Panc1 (cell line): ENCODE results near the gene CCN6. TPM values are rescaled to one million over a fixed set of nuclear protein-coding genes. Genes with fewer than 3 reads are reported as not detected.

ENCODE experiments used
- ATAC-seq: fragments of 200-7000 bp; cut with Tn5 transposase; 2 replicates; pipeline ENCODE4 v1.9.1; 2020; ENCODE audit warnings: mild to moderate bottlenecking, moderate library complexity
- BruUV-seq: library from RNA; stranded (reverse); fragments of 400-500 nt; replicated peaks from 2 replicates; lab custom pipeline; 2021; lab: Mats Ljungman, UMichigan
- CTCF ChIA-PET: fragments of 300-600 bp; sonication (Branson Sonifier 250); formaldehyde crosslinking; loops from one replicate; lab custom pipeline; 2022; ENCODE audit warnings: antibody characterized with exemption; lab: Charles Lee
- POLR2A ChIA-PET: fragments of 300-600 bp; sonication (Branson Sonifier 250); formaldehyde crosslinking; loops from one replicate; lab custom pipeline; 2022; ENCODE audit warnings: antibody characterized with exemption; lab: Charles Lee
- DNase-seq: peaks from one replicate; pipeline ENCODE4 v3.0.0-alpha.2; 2010; ENCODE audit warnings: low read depth, low spot score
- H3K27ac ChIP-seq: 2 replicates; pipeline ENCODE4 v1.5.1; 2011; ENCODE audit warnings: mild to moderate bottlenecking, low read length, inconsistent platforms
- H3K27me3 ChIP-seq: fragments of 200-500 bp; sonication (Bioruptor generic); 2 replicates; pipeline ENCODE4 v1.6.0; 2014; ENCODE audit warnings: low read length, inconsistent platforms; ENCODE audit not compliant: control insufficient read depth, insufficient read depth
- H3K36me3 ChIP-seq: fragments of 200-500 bp; sonication (Bioruptor generic); 2 replicates; pipeline ENCODE4 v1.5.1; 2014; ENCODE audit warnings: inconsistent platforms, mild to moderate bottlenecking, low read length, moderate library complexity; ENCODE audit not compliant: control insufficient read depth, insufficient read depth
- H3K4me1 ChIP-seq: 2 replicates; pipeline ENCODE4 v1.5.1; 2011; ENCODE audit warnings: inconsistent platforms, mild to moderate bottlenecking, low read length, moderate library complexity; ENCODE audit not compliant: control insufficient read depth, insufficient read depth
- H3K4me3 ChIP-seq, 2 experiments: 2 replicates each; pipeline ENCODE4 v1.5.1; 2011 to 2012; ENCODE audit warnings: low read depth in 2 of 2, low read length in 2 of 2, mild to moderate bottlenecking in 2 of 2, inconsistent platforms in 1 of 2, moderate library complexity in 1 of 2
- H3K9me3 ChIP-seq: fragments of 200-500 bp; sonication (Bioruptor generic); 2 replicates; pipeline ENCODE4 v1.5.1; 2014; ENCODE audit warnings: low read depth, mild to moderate bottlenecking, inconsistent platforms, low read length, moderate library complexity; ENCODE audit not compliant: control insufficient read depth, insufficient read depth
- CTCF ChIP-seq: fragments of 450-650 bp; IDR thresholded peaks from 2 replicates; pipeline ENCODE4 v1.5.1; 2017; ENCODE audit warnings: mild to moderate bottlenecking
- POLR2AphosphoS5 ChIP-seq: IDR thresholded peaks from 2 replicates; pipeline ENCODE4 v1.6.1; 2012; ENCODE audit warnings: mild to moderate bottlenecking, low read depth, low read length, moderate library complexity
- REST ChIP-seq, 2 experiments: IDR thresholded peaks; 2 replicates each; pipeline ENCODE4 v1.6.1; 2011 to 2012; ENCODE audit warnings: low read depth in 2 of 2, control low read depth in 1 of 2, low read length in 1 of 2, mild to moderate bottlenecking in 1 of 2, moderate library complexity in 1 of 2; ENCODE audit not compliant: insufficient read depth in 1 of 2
- SIN3A ChIP-seq: IDR thresholded peaks from 2 replicates; pipeline ENCODE4 v1.6.1; 2012; ENCODE audit warnings: low read depth, mild to moderate bottlenecking, low read length, moderate library complexity, borderline replicate concordance; ENCODE audit not compliant: insufficient read depth
- TCF7L2 ChIP-seq: IDR thresholded peaks from 2 replicates; pipeline ENCODE4 v1.6.1; 2011; ENCODE audit warnings: mild to moderate bottlenecking, low read depth, low read length, inconsistent platforms
- in situ Hi-C: cut with HindIII; loops from 2 replicates; pipeline ENCODE4 v1.10.0; 2016; ENCODE audit warnings: low sequenced_read_pairs, low pct_unique_long_range_greater_than_20kb
- intact Hi-C: fragments of 100-400 bp; cut with micrococcal nuclease; formaldehyde crosslinking; loops from one replicate; pipeline ENCODE4 v1.10.0; 2022; ENCODE audit not compliant: unreplicated experiment
- total RNA-seq: library from RNA; stranded (reverse); gene quantifications from one replicate; pipeline ENCODE4 v1.2.1, GENCODE V29; 2021; ENCODE audit not compliant: unreplicated experiment

Gene CCN6
- total RNA-seq, 1 experiment from 2014 or later = 3.0 TPM

- Histone ChIP-seq H3K27ac (no peak overlapping the region), H3K4me1 (no peaks in the 10 kb centered on the region), H3K9me3 (no peaks in the 10 kb centered on the region), H3K4me3 (no peak overlapping the region), H3K27me3 (no peaks in the 10 kb centered on the region), H3K36me3 (no peaks in the 10 kb centered on the region)
- ChIA-PET CTCF (no interaction called here), POLR2A (no interaction called here)
- in situ Hi-C loops = no loop called here
- intact Hi-C loops = no loop called here
- no peak for DNase-seq
- TF ChIP-seq POLR2AphosphoS5 = no peak
- no peak for TF ChIP-seq SIN3A
- TF ChIP-seq REST (IDR thresholded peaks at IDR 0.05; ENCODE audit: insufficient read depth in 1 of 2, low read depth in 2 of 2, low read length in 1 of 2) = no peak
- no peak for TF ChIP-seq CTCF
- no peak for TF ChIP-seq TCF7L2
- ATAC-seq = no peak
- no TSS peak for BruUV-seq
These were observed 59.5 kb downstream of the CCN6 start for GRCh38 chr6:112113431-112113830.

GRCh38 chr6:112113918-112114317 lies 60.0 kb downstream of the CCN6 start:
- no peaks in the 10 kb centered on the region for H3K27me3 ChIP-seq
- CTCF ChIA-PET = no interaction called here
- BruUV-seq = no TSS peak
- in situ Hi-C loops = no loop called here
- no peaks in the 10 kb centered on the region for H3K4me1 ChIP-seq
- DNase-seq (no peak), ATAC-seq (no peak)
- no peak for TF ChIP-seq POLR2AphosphoS5
- no peak for TF ChIP-seq REST (IDR thresholded peaks at IDR 0.05; ENCODE audit: insufficient read depth in 1 of 2, low read depth in 2 of 2, low read length in 1 of 2)
- TF ChIP-seq TCF7L2 = no peak
- no peak for TF ChIP-seq SIN3A
- TF ChIP-seq CTCF = no peak
- H3K36me3 ChIP-seq = no peaks in the 10 kb centered on the region
- intact Hi-C loops = no loop called here
- H3K27ac ChIP-seq = no peak overlapping the region
- H3K9me3 ChIP-seq = no peaks in the 10 kb centered on the region
- H3K4me3 ChIP-seq = no peak overlapping the region
- POLR2A ChIA-PET = no interaction called here
